ENCODE data around the gene UHRF2. TPM values are rescaled to one million over a fixed set of nuclear protein-coding genes. Genes with fewer than 3 reads are reported as not detected.
A peak's percentile ranks its signal among the peaks of the same experiment; 100 is the strongest.

UHRF2 gene
- total RNA-seq, 1 experiment from 2014 or later, result 20.9 TPM

- Histone ChIP-seq H3K4me3 (peak overlapping the region; percentile 80), H3K4me1 (replicated peaks) (no peaks in the 10 kb centered on the region), H3K27me3 (replicated peaks) (no peaks in the 10 kb centered on the region), H3K36me3 (peaks cover 7% of the 10 kb centered on the region; the same call in 1 of the 2 replicates), H3K9me3 (replicated peaks) (no peaks in the 10 kb centered on the region), H3K27ac (peak overlapping the region; percentile 47)
- peak in 1 of 2 experiments; percentile 32 for DNase-seq (ENCODE audit: low read depth in 1 of 2, low spot score in 2 of 2)
These were observed 607 bp downstream of the UHRF2 start for GRCh38 chr9:6413365-6414246.

GRCh38 chr9:6414247-6414641 is 1.2 kb downstream of the UHRF2 start:
- peak overlapping the region; percentile 80 for H3K4me3 ChIP-seq
- H3K27ac ChIP-seq, result no peak overlapping the region; the same call in 1 of the 2 replicates
- H3K9me3 ChIP-seq (replicated peaks), result no peaks in the 10 kb centered on the region
- no peaks in the 10 kb centered on the region for H3K27me3 ChIP-seq (replicated peaks)
- H3K4me1 ChIP-seq (replicated peaks), result no peaks in the 10 kb centered on the region
- H3K36me3 ChIP-seq, result peaks cover 7% of the 10 kb centered on the region; the same call in 1 of the 2 replicates
- no peak for DNase-seq (ENCODE audit: low read depth in 1 of 2, low spot score in 2 of 2)

GRCh38 chr9:6415266-6415665 is 2.3 kb downstream of the UHRF2 start:
- DNase-seq (ENCODE audit: low read depth in 1 of 2, low spot score in 2 of 2), result no peak
- H3K4me3 ChIP-seq, result peak overlapping the region; percentile 80; the same call in 1 of the 2 replicates
- H3K27ac ChIP-seq, result no peak overlapping the region

GRCh38 chr9:6417186-6417585 is 4.2 kb downstream of the UHRF2 start:
- Histone ChIP-seq H3K4me3 (no peak overlapping the region), H3K9me3 (replicated peaks) (no peaks in the 10 kb centered on the region), H3K4me1 (replicated peaks) (no peaks in the 10 kb centered on the region), H3K27ac (no peak overlapping the region), H3K27me3 (replicated peaks) (no peaks in the 10 kb centered on the region), H3K36me3 (peaks cover 7% of the 10 kb centered on the region; the same call in 1 of the 2 replicates)
- DNase-seq (ENCODE audit: low read depth in 1 of 2, low spot score in 2 of 2), result no peak

More at GRCh38 chr9:6415266-6415665, 2.3 kb downstream of the UHRF2 start:
- H3K27me3 ChIP-seq (replicated peaks), result no peaks in the 10 kb centered on the region
- H3K36me3 ChIP-seq, result peaks cover 7% of the 10 kb centered on the region; the same call in 1 of the 2 replicates
- no peaks in the 10 kb centered on the region for H3K4me1 ChIP-seq (replicated peaks)
- H3K9me3 ChIP-seq (replicated peaks), result no peaks in the 10 kb centered on the region

- H3K9me3 ChIP-seq (replicated peaks), result no peaks in the 10 kb centered on the region
- no peak for DNase-seq (ENCODE audit: low read depth in 1 of 2, low spot score in 2 of 2)
- no peak overlapping the region for H3K27ac ChIP-seq
- peaks cover under 1% of the 10 kb centered on the region; the same call in 1 of the 2 replicates for H3K36me3 ChIP-seq
- H3K4me1 ChIP-seq (replicated peaks), result no peaks in the 10 kb centered on the region
- H3K27me3 ChIP-seq (replicated peaks), result no peaks in the 10 kb centered on the region
- no peak overlapping the region for H3K4me3 ChIP-seq
These were observed 5.8 kb downstream of the UHRF2 start for GRCh38 chr9:6418764-6419163.

GRCh38 chr9:6424940-6425339 is 11.9 kb downstream of the UHRF2 start:
- no peak overlapping the region for H3K27ac ChIP-seq
- no peaks in the 10 kb centered on the region for H3K36me3 ChIP-seq
- H3K4me3 ChIP-seq, result no peak overlapping the region
- H3K9me3 ChIP-seq (replicated peaks), result no peaks in the 10 kb centered on the region
- H3K27me3 ChIP-seq (replicated peaks), result no peaks in the 10 kb centered on the region
- DNase-seq (ENCODE audit: low read depth in 1 of 2, low spot score in 2 of 2), result no peak
- H3K4me1 ChIP-seq (replicated peaks), result no peaks in the 10 kb centered on the region

GRCh38 chr9:6426117-6426516 is 13.1 kb downstream of the UHRF2 start:
- Histone ChIP-seq H3K9me3 (replicated peaks) (no peaks in the 10 kb centered on the region), H3K4me1 (replicated peaks) (no peaks in the 10 kb centered on the region), H3K4me3 (no peak overlapping the region), H3K27me3 (replicated peaks) (no peaks in the 10 kb centered on the region), H3K36me3 (no peaks in the 10 kb centered on the region), H3K27ac (no peak overlapping the region)
- DNase-seq (ENCODE audit: low read depth in 1 of 2, low spot score in 2 of 2), result no peak

GRCh38 chr9:6428940-6429889 is 16.2 kb downstream of the UHRF2 start:
- H3K4me1 ChIP-seq (replicated peaks), result no peaks in the 10 kb centered on the region
- H3K27me3 ChIP-seq (replicated peaks), result no peaks in the 10 kb centered on the region
- no peak for DNase-seq (ENCODE audit: low read depth in 1 of 2, low spot score in 2 of 2)
- peaks cover 4% of the 10 kb centered on the region; the same call in 1 of the 2 replicates for H3K36me3 ChIP-seq
- H3K4me3 ChIP-seq, result no peak overlapping the region
- H3K9me3 ChIP-seq (replicated peaks), result no peaks in the 10 kb centered on the region
- H3K27ac ChIP-seq, result no peak overlapping the region

- Histone ChIP-seq H3K27ac (no peak overlapping the region), H3K36me3 (peaks cover 4% of the 10 kb centered on the region; the same call in 1 of the 2 replicates)
These were observed 18.0 kb downstream of the UHRF2 start for GRCh38 chr9:6431038-6431437.

GRCh38 chr9:6433410-6433809 is 20.4 kb downstream of the UHRF2 start:
- Histone ChIP-seq H3K27ac (no peak overlapping the region), H3K27me3 (replicated peaks) (no peaks in the 10 kb centered on the region), H3K9me3 (replicated peaks) (no peaks in the 10 kb centered on the region), H3K36me3 (peaks cover 4% of the 10 kb centered on the region; the same call in 1 of the 2 replicates), H3K4me1 (replicated peaks) (no peaks in the 10 kb centered on the region), H3K4me3 (no peak overlapping the region)
- no peak for DNase-seq (ENCODE audit: low read depth in 1 of 2, low spot score in 2 of 2)

More at GRCh38 chr9:6431038-6431437, 18.0 kb downstream of the UHRF2 start:
- Histone ChIP-seq H3K27me3 (replicated peaks) (no peaks in the 10 kb centered on the region), H3K9me3 (replicated peaks) (no peaks in the 10 kb centered on the region), H3K4me3 (no peak overlapping the region), H3K4me1 (replicated peaks) (no peaks in the 10 kb centered on the region)
- DNase-seq (ENCODE audit: low read depth in 1 of 2, low spot score in 2 of 2), result no peak

- no peaks in the 10 kb centered on the region for H3K27me3 ChIP-seq (replicated peaks)
- no peaks in the 10 kb centered on the region; the same call in 1 of the 2 replicates for H3K36me3 ChIP-seq
- no peaks in the 10 kb centered on the region for H3K9me3 ChIP-seq (replicated peaks)
- no peak for DNase-seq (ENCODE audit: low read depth in 1 of 2, low spot score in 2 of 2)
- no peaks in the 10 kb centered on the region for H3K4me1 ChIP-seq (replicated peaks)
- no peak overlapping the region for H3K4me3 ChIP-seq
- no peak overlapping the region for H3K27ac ChIP-seq
These were observed 26.2 kb downstream of the UHRF2 start for GRCh38 chr9:6439051-6439703.

GRCh38 chr9:6440405-6440804 is 27.4 kb downstream of the UHRF2 start:
- Histone ChIP-seq H3K36me3 (no peaks in the 10 kb centered on the region), H3K9me3 (replicated peaks) (no peaks in the 10 kb centered on the region), H3K4me1 (replicated peaks) (no peaks in the 10 kb centered on the region), H3K27ac (no peak overlapping the region), H3K4me3 (no peak overlapping the region), H3K27me3 (replicated peaks) (no peaks in the 10 kb centered on the region)
- no peak for DNase-seq (ENCODE audit: low read depth in 1 of 2, low spot score in 2 of 2)

GRCh38 chr9:6441269-6441668 is 28.3 kb downstream of the UHRF2 start:
- Histone ChIP-seq H3K27me3 (replicated peaks) (no peaks in the 10 kb centered on the region), H3K9me3 (replicated peaks) (no peaks in the 10 kb centered on the region), H3K4me1 (replicated peaks) (no peaks in the 10 kb centered on the region), H3K36me3 (no peaks in the 10 kb centered on the region), H3K4me3 (no peak overlapping the region), H3K27ac (no peak overlapping the region)
- DNase-seq (ENCODE audit: low read depth in 1 of 2, low spot score in 2 of 2), result no peak

Data from SJSA1 (cell line).